ENCODE measurements around the gene POLR2M.

POLR2M gene

GRCh38 chr15:57692709-57693108, 13.8 kb upstream of the POLR2M start:
- DNase-seq (ENCODE audit: low spot score) = no peak

DNA sequence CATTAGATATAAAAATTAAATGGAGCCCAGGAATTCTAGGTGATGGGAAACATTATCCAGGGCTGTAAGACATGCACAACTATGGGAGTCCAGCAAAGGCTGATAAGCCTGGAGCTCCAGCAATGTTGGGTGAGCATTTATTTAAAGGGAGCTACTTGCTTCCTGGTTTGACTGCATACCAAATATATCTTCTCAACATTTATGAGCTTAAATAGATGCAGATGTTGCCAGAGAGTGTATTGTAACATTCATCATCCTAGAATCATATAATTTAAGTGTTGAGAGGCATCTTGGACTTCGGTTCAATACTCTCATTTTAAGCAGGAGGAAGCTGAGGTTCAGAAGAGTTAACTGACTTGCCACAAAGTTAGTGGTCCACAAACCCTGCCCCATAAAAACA, 12.2 kb upstream of the POLR2M start:
- DNase-seq (ENCODE audit: low spot score) = no peak

GRCh38 chr15:57696146-57696545, 10.4 kb upstream of the POLR2M start:
- no peak for DNase-seq (ENCODE audit: low spot score)

- DNase-seq (ENCODE audit: low spot score) = no peak
Measured at GRCh38 chr15:57697588-57697987, 8.9 kb upstream of the POLR2M start.

DNA sequence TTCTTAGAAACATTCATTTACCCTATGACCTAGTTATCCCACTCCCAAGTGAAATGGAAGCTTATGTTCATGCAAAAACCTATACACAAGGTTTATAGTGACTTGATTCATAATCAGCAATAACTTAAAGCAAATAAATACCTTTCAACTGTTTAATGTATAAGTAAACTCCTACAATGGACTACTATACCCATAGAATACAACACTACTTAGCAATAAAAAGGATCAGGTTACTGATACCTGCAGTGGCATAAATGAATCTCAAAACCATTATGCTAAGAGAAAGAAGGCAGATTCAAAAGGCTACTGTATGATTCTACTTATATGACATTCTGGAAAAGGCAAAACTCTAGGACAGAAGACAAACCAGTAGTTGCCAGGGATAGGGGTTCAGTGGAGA, 8.3 kb upstream of the POLR2M start:
- DNase-seq (ENCODE audit: low spot score) = no peak

GRCh38 chr15:57698991-57699390, 7.5 kb upstream of the POLR2M start:
- no peak for DNase-seq (ENCODE audit: low spot score)

DNA sequence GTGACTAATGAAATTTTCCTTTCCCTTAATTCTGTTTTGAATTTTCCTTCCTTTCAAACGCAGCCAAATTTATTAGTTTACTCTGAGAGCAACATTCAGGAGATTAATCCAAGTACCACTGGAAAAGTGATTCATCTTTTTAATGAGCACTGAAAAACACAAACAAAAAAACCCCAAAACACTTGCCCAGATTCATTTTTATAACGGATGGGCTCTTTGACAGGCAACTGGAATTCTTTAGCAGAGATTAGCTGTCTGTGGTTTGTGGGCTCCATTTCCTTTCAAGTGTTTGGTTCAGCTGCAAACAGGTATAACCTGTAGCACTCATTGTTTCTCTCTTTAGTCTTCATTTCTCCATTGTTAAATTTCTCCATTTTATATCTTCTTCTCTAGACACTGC, 3.1 kb upstream of the POLR2M start:
- no peak for DNase-seq (ENCODE audit: low spot score)

GRCh38 chr15:57704441-57704840, 2.1 kb upstream of the POLR2M start:
- no peak for DNase-seq (ENCODE audit: low spot score)

DNA sequence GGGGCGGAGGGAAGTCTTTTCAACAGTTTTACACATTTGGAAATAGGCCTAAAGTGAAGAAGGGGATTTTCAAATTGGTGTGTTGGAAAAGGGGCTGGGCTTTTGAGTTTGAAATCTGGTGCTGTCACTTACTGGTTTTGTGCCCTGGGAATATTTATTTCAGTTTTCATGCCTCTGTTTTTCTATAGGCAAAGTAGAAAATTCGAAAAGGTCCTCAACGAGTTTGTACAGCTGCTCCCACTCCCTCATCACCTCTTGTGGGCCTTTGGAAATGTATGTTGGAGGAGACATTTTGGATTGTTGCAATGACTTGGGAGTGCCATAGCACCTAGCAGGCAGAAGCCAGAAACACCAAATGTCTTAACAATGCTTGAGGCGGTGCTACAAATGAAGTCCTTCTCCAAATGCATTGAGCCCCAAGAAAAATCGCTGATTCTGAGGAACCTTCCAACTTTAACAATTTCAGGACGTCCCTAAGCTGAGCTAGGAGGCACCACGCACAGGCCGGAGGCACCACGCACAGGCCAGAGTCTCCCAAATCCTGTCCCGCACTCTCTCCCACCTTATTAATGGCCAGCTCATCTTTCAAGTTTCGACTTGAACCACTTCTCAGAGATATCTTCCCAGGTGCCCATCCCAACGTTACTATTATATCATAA, 639 bp upstream of the POLR2M start:
- DNase-seq (ENCODE audit: low spot score) = no peak

- peak; percentile 59 for DNase-seq (ENCODE audit: low spot score)
Measured at GRCh38 chr15:57708047-57708446, 1.5 kb downstream of the POLR2M start.

DNA sequence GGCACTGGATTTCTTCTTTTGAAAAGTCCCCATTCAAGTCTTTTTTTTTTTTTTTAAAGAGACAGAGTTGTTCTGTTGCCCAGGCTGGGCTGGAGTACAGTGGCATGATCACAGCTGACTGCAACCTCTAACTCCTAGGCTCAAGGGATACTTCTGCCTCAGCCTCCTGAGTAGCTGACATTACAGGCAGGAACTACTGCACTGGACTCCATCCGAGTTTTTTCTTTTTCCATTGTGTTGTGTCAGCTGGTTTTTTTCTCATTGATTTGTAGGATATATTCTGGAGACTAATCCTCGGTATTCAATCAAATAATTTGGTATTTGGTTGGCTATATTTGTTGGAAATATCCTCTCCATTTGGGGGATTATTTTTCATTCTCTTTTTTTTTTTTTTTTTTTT, 11.8 kb downstream of the POLR2M start:
- no peak for DNase-seq (ENCODE audit: low spot score)

DNA sequence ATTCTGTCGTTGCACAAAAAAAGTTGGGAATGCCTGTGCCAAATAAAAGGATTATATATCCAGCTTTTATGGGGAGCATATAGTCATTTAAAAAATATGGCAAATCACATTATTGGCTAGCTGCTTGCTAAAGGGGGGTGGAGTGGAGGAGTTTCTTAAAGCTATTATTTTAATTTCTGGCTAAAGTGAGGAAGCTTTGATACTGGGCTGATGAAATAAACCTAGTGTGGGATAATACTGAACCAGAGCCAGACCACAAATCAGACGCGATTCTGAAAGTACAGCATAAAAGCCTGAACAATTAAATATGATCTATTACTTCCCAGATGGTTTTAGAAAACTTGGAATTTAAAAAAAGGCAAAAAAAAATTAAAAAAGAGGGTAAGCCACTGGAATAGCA, 14.4 kb downstream of the POLR2M start:
- no peak for DNase-seq (ENCODE audit: low spot score)

DNA sequence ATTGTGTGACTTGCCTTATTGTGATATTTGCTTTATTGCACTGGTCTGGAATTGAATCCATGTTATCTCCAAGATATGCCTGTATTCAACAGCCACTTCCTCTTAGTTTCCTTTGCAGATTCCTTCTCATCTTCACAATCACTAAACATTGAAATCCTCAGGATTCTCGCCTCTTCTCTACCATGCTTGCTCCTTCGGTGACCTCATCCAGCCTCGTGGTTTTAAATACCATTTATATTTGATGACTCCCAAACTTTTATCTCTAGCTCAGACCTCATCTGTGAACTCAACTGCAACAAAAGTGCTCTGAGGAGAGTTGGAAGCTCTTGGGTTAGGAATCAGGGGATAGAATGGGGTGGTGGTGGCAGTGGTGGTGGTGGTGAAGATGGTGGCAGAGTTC, 19.9 kb downstream of the POLR2M start:
- no peak for DNase-seq (ENCODE audit: low spot score)

DNA sequence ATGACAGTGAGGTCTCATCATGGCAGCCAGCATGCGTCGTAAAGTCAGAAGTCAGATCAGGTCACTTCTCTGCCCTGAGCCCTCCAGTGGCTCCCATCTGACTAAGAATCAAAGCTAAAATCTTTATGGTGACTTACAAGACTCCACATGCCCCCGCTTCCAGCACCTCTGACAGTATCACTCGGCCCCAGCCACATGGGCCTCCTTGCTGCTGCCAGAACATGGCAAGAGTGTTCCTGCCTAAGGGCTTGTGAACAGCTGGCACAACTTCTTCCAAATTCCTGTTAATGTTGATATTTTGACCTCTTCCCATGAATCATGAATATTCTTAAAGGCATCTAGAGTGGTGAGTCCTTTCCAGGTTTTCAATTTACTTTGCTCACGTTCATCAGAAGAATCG, 20.5 kb downstream of the POLR2M start:
- DNase-seq (ENCODE audit: low spot score) = no peak

- DNase-seq (ENCODE audit: low spot score) = no peak
Measured at GRCh38 chr15:57728436-57728835, 21.9 kb downstream of the POLR2M start.

GRCh38 chr15:57730876-57731275, 24.4 kb downstream of the POLR2M start:
- DNase-seq (ENCODE audit: low spot score) = no peak

DNA sequence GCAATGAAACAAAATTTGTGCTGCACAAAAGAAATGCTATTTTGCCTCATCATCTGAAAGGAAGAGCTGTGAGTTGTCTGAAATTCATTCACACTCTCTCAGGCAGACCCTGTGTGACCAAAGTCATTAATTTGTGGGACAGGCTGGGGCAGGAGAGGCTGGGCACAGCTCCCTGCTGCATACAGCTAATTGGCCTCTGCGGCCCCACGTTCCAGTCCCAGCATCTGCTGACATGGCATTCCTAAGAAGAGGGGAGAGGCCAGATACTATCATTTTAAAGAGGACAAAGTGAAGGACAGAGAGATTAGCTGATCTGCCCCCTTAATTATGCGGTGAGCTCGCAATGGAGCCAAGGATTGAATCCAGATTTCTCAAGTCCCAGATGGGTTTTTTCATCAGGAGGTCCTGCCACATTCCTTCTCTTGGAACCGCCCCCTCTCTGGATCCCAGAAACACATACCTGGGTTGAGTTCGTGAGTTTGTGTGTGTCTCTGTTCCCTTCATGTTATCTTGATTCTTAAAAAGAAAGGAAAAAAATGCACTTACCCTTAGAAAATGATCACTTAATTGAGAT, 25.1 kb downstream of the POLR2M start:
- DNase-seq (ENCODE audit: low spot score) = no peak

DNA sequence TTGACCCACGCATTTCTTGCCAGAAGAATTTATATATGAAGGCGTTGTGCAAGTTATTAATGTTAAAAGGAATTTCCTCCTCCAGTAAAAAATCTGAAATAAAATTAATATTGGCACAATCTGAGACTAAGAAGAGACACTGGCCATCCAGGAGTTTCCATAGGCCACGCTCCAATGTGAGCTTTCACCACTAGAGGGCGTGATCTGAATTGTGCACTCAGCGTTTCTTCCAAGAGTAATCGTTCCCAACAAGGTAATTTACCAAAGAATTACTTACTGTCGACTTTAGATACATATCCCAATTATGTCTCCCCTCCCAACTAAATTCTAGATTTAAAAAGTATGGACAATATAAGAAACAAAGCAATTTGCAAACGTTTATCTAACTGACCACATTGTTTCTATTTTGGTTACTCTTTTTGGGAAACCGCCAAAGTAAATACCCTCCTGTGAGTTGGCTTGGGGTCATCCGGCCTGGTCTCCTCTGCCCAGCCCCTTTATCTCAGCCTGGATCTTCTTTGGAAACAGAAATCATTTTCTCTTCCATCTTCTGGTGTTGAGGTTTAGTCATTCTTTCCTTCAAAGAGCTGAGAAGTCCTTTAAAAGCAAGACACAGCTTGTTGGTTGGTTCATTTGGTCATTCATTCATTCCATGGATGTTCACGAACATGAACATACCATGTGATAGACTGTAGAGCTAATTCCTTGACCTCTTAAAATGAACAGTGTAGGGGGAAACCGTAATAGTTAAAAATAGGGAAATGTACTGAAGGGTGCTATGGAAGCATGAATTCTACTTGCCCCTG, 26.2 kb downstream of the POLR2M start:
- DNase-seq (ENCODE audit: low spot score) = peak; percentile 53

DNA sequence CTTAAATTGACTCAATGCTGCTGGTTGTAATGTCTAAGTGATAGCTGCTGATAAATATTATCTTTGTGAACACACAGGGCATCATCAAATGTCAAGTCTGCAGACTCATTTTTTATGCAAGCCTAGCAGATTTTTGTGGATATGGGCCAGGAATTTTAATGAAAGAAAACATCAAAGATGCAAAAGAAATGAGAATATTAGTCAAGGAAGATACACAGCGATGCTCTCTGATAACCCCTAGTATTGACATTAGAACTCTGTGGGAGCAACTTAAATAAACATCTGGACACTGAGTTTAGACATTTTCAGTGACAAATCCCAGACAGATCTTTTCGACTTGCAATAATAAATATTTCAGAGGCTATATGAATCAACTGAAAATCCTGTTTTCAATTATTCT, 28.3 kb downstream of the POLR2M start:
- no peak for DNase-seq (ENCODE audit: low spot score)

DNA sequence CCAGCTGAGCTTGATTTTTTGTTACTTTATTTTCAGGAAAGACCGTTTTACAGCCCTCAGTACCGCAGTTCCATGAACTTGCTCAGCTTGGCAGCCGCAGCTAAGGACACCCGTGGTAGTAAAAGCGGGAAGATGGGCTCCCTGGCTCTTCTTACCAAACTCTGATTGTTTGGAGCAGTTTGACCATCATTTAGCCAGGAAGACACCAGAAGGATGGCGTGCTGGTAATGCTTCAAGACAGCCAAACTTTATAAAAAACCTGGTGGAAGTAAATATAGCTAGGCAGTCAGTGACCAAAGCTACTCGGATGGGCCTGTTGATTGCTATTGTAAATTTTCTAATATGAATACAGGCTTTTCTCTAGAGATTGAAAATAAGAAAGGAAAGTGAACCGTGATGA, 28.9 kb downstream of the POLR2M start:
- DNase-seq (ENCODE audit: low spot score) = no peak

- no peak for DNase-seq (ENCODE audit: low spot score)
Measured at GRCh38 chr15:57735891-57736290, 29.4 kb downstream of the POLR2M start.

DNA sequence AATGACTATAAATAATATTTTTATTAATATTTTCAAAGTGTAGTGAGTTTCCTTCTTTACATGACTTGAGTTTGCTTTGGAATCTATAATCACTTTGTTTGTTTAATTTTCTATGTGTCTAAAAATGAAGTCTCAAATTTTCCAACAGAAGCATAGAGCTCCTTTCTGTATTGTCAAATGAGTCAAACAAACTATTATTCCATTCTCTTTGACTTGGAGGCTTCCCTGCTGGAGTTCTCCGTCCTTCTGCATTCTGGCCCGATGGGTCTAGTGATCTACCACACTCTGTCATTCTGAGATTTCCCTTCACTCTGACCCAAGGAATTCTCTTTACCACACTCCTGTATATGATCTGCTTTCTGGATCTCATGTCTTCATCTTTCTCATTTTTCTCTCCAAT, 30.1 kb downstream of the POLR2M start:
- no peak for DNase-seq (ENCODE audit: low spot score)

GRCh38 chr15:57738734-57739237, 32.3 kb downstream of the POLR2M start:
- no peak for DNase-seq (ENCODE audit: low spot score)
